ENCODE results near the gene CDC5L.
"Not testable (repeated sequence)": the region's sequence is repeated elsewhere in the genome, so short reads cannot be mapped to it uniquely, and the experiment has no call there.

CDC5L gene

DNA sequence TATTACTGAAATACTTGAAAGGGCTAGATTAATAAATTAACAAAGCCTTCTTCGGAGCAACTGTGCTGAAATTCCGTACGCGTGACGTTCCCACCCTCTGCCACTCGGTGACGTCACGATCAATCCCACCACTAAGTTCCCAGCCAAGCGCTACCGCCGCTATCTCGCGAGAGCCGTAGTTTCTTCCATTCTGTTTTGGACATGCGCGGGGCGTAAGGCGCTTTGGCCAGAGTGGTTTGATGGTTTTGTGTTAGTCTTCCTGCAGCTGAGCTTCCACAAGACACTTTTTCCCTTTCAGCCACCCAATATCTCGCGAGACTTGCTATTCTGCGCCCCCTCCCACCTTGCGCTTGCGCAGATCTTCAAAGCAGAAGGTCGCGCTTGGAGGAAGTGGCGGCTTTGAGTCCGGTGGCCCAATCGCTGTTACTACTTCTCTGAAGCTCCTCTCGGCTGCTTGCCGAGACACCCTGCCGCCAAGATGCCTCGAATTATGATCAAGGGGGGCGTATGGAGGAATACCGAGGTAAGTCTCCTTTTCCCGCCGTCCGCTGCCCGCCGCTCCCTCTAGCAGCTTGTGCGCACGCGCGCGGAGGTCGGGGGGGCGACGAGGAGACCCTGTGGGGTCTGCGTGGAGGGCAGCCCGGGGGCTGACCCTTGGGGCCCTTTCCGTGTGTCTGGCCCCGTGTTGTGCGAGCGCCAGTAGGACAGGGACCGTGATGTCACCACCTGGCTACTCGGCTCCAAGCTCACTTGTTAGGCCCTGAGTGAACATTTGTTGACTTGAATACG lies at the start of gene CDC5L:
CDC5L (plus strand) TSS at position 361 of the 789 bp plus-strand sequence; CDS start at position 479, 118 bp downstream.
- peak; percentile 67 to 80 for DNase-seq (ENCODE audit: low read depth in 2 of 2)

- peak; percentile 29 to 33 for DNase-seq (ENCODE audit: low read depth in 2 of 2)
Observed at GRCh38 chr6:44338228-44339122, 49.0 kb upstream of the CDC5L start.

- no peak for DNase-seq (ENCODE audit: low read depth in 2 of 2)
Observed at GRCh38 chr6:44339301-44339700, 48.2 kb upstream of the CDC5L start.

- no peak for DNase-seq (ENCODE audit: low read depth in 2 of 2)
Observed at GRCh38 chr6:44339763-44340625, 47.5 kb upstream of the CDC5L start.

- no peak for DNase-seq (ENCODE audit: low read depth in 2 of 2)
Observed at GRCh38 chr6:44341095-44341890, 46.2 kb upstream of the CDC5L start.

DNA sequence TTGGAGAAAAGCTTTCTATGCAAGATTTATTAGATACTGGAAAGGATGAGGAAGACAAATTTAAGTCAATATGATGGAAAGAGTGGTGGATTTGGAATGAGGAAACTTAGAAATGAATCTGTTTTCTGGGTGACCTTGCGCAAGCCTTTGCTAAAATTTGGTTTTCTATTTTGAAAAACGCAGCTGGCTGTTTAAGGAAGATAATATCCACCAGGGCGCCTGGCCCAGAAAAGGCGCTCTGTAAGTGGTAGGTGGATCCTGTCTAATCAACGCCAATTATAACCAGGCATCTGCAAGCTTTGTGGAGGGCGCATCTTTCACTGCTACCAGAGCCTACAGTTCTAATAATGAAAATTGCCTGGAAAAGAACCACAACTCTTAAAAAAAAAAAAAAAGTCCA lies 45.5 kb upstream of the CDC5L start:
- DNase-seq (ENCODE audit: low read depth in 2 of 2): no peak

DNA sequence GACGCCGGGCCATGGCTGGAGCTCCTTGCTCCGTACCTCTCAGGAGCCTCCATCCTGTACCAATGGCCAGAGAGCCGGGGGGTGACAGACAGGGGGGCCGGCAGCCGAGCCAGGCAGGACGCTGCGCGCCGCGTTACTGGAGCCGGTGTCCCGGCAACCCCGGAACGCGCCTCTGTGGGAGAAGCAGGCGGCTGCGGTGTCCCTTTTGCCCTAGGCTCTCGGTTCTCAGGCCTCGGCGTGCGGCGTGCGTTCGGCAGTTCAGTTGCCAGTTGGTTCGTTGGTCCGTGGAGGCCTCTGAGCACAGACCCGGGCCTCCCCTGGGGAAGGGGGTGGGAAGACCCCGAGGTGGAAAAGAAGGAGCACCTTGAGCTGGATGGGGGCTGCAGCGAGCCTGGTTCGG lies 45.0 kb upstream of the CDC5L start, which contains the start of gene SPATS1:
SPATS1 (plus strand) TSS at position 162 of the 400 bp plus-strand sequence. CDS start 446 bp downstream, outside the sequence.
- no peak for DNase-seq (ENCODE audit: low read depth in 2 of 2)

DNA sequence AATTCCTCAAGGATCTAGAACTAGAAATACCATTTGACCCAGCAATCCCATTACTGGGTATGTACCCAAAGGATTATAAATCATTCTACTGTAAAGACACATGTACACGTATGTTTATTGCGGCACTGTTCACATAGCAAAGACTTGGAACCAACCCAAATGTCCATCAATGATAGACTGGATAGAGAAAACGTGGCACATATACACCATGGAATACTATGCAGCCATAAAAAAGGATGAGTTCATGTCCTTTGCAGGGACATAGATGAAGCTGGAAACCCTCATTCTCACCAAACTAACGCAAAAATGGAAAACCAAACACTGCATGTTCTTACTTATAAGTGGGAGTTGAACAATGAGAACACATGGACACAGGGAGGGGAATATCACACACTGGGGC lies 40.7 kb upstream of the CDC5L start:
- DNase-seq (ENCODE audit: low read depth in 2 of 2): not testable (repeated sequence)

DNA sequence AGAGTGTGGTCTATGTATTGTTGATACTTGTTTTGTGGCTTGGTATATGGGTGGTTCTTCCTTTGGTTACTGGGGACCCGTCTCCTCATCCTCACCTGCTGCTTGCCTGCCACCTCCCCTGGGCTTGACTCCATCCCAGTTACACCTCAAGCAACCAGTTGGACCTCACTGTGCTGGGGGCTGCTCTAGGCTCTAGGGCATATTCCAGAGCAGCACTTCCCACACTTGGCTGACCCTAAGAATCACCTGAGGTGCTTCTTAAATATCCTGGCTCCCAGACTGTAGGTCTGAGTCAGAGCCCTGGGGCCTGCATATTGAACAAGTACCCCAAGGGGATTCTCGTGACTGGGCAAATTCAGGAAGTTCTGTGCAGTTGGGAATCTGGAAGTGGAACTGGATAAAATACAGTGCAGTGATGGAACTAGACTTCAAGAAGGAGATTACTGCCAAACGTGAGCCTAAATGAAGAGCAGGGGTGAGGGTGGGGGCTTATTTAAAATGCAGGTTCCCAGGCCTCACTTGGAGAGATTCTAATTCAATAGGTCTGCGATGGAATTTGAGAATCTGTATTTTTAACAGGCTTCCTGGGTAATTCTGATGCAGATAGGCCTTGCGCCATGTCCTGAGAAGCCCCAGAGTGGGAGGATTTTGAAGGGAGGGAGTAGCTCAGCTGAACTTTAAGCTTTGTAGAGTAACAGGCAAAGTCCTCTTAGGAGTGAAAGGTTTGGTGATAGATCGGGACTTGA lies 37.4 kb upstream of the CDC5L start:
- no peak for DNase-seq (ENCODE audit: low read depth in 2 of 2)

GRCh38 chr6:44350650-44350994 lies 36.9 kb upstream of the CDC5L start:
- not testable (repeated sequence) for DNase-seq (ENCODE audit: low read depth in 2 of 2)

DNA sequence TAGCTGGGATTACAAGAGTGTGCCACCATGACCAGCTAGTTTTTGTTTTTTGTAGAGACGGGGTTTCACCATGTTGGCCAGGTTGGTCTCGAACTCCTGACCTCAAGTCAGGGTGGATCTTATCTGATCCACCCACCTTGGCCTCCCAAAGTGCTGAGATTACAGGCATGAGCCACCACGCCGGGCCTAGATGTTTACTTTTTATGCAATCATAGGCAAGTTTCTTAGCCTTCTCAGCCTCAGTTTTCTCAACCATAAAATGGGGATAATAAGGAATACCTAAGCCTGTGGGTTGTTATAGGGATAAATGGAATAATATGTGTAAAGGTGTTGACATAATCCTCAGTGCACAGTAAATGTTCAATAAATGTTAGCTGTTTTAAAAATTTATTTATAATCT lies 35.2 kb upstream of the CDC5L start:
- DNase-seq (ENCODE audit: low read depth in 2 of 2): no peak

DNA sequence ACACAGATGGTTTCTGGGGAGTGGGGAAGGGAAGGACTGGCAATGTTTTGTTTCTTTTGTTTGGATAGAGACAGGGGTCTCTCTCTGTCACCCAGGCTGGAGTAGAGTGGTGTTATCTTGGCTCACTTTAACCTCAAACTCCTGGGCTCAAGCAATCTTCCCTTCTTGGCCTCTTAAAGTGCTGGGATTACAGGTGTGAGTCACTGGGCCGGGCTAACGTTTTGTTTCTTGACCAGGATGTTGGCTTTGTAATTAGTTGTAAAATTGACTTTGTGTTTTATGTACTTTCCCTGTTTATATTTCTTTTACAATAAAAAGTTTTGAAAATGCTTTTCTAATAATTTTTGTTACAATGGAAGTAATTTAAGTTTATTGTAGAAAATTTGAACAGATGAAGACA lies 34.2 kb upstream of the CDC5L start:
- no peak for DNase-seq (ENCODE audit: low read depth in 2 of 2)

- no peak for DNase-seq (ENCODE audit: low read depth in 2 of 2)
Observed at GRCh38 chr6:44355640-44356039, 31.9 kb upstream of the CDC5L start.

- no peak for DNase-seq (ENCODE audit: low read depth in 2 of 2)
Observed at GRCh38 chr6:44356487-44356886, 31.0 kb upstream of the CDC5L start.

DNA sequence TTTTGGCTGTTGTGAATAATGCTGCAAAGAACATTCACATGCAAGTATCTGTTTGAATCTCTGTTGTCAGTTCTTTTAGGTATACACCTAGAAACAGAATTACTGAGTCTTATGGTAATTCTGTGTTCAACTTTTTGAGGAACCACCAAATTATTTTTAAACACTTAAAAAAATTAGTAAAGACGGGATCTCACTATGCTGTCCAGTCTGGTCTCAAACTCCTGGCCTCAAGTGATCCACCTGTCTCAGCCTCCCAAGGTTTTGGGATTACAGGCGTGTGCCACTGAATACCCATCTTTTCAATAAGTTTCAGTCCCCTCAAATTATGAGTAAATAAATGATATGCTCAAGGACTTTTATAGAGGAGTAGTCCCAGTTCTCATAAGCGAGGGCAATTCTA lies 27.5 kb upstream of the CDC5L start:
- DNase-seq (ENCODE audit: low read depth in 2 of 2): no peak

DNA sequence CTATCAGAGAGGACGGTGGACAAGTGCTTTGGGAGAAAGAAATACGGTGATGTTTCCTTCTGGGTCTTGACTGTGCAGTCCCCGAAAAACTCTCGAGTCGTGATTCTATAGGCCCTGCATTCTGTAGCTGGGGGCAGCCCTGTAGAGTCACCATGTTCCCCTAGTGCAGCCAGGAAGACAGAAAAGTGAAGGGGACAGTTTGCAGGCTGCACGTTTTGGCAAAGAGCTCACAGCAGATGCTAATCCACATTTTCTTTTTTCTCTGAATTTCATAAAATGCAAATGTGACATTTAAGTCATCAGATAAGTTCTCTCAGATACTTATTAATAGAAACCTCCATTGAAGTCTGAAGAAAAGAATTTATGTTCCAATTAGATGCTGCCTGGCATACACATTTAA lies 25.6 kb upstream of the CDC5L start:
- no peak for DNase-seq (ENCODE audit: low read depth in 2 of 2)

GRCh38 chr6:44363377-44363926 lies 24.1 kb upstream of the CDC5L start:
- no peak for DNase-seq (ENCODE audit: low read depth in 2 of 2)

- DNase-seq (ENCODE audit: low read depth in 2 of 2): no peak
Observed at GRCh38 chr6:44366781-44367180, 20.7 kb upstream of the CDC5L start.

DNA sequence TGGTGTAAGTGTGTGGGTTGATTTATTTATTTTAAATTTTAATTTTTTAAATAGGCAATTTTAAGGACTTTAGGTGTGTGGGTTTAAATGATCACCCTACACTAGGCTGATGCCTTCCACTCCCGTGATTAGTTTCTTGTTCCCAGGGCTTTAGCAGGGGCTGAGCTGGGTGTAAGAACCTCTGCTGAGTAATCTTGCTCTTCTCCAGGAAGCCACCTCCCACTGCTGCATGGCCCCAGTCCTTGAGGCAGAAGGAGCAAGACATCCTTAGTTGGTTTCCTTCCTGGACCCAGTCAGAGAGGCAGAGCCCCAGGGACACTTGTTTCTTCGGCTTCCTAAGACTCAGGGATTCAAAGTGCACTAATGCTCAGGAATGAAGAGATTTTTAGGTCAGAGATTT lies 19.8 kb upstream of the CDC5L start:
- DNase-seq (ENCODE audit: low read depth in 2 of 2): no peak

- DNase-seq (ENCODE audit: low read depth in 2 of 2): no peak
Observed at GRCh38 chr6:44373051-44373450, 14.5 kb upstream of the CDC5L start.

Data from stimulated activated CD4-positive, alpha-beta T cell treated with anti-CD3 and anti-CD28 coated beads, Interleukin-1b, Interleukin-23, amount 100 ng/mL, for 1 hour (primary cell).